HG02885 (cell line): Measurements from ENCODE around the gene RDX.

ENCODE experiments used
- ATAC-seq: cut with Tn5 transposase; IDR thresholded peaks from one replicate; pipeline ENCODE4 v1.9.1; 2021; ENCODE audit warnings: mild to moderate bottlenecking; ENCODE audit not compliant: unreplicated experiment, poor library complexity

RDX gene

DNA sequence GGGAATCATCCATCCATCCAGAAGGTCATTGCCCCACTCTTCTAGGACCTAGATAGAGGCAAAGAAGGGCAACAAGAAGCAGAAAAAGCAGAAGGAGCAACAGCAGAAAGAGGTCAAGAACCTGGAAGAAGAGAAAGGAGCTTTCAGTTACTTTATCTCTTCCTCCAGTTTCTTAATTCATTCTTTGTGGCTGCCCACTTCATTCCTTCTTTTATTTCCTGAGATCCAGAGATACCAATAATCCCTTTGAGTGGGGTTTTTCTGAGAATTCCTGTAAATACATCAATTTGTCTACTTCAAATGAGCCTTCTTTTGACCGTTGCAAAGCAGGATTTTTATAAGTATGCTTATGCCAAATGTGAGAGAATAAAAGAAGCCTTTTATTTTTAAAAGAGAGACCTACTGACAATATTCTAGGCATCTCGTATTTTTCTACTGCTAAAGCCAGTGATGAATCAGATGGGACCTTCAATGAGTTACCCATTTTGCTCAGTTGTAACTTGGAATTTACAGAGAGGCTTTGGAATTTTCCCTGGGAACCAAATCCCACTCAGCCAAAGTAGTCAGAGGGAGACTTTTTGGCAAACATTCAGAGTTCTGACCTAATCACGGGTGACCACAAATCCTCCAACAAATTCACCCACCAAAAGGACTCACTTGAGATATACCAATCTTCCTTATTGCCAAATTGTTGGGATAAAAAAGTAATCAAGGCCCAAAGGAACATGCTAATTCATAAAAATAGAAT lies 148.3 kb downstream of the RDX start:
- no peak for ATAC-seq

DNA sequence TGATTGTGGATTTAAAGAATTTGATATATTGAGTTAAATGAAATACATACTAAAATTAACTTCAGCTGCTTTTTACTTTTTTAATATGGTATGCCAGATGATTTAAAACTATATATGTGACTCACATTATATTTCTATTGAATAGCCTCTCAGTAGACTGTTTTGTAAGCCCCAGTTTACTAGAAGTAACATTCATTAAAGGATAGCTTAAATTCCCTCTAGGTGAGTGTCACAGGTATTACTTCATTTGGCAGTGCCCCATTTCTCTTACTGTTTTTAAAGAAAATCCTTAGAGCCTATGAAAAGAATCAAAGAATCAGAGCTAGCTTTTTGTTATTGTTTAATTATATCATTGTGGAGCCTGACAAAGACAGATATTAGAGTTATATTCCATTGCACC lies 154.6 kb downstream of the RDX start:
- ATAC-seq, result no peak

DNA sequence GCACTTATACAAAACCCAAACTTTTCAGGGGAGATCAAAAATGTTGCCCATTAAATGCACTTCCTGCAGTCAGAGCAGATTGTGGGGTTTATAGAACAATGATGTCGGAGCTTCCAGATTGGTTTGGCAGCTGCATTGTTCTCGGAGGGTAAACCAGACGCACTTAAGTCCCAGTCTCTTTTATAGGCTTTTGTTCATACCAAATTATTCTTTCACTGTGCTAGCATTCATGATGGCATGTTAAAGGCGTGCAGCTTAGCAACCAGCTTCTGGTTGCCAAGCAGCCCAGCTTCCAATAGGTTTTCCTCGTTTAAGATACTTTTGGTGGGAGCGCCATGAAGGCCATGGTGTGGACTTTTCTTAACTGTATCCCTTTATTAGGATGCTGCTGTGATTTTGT lies 162.3 kb downstream of the RDX start:
- ATAC-seq, result no peak

DNA sequence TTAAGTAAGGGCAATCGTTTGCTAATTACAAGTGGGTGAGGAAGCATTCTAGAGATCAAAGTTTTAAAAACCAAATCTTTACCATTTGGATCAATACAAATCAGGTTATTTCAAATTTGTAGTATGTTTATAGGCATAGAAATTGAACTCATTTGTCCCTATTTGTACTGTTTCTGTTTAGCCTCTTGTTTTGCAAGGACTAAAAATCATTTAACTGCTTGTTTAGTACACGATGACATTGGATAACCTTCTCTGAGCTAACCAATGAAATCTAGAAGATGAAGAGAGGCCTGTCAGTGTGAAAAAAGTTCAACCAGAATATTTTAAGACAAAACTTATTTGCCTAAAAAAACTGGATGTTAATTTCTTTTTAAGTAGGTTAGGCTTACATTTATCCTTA lies 163.3 kb downstream of the RDX start:
- no peak for ATAC-seq

DNA sequence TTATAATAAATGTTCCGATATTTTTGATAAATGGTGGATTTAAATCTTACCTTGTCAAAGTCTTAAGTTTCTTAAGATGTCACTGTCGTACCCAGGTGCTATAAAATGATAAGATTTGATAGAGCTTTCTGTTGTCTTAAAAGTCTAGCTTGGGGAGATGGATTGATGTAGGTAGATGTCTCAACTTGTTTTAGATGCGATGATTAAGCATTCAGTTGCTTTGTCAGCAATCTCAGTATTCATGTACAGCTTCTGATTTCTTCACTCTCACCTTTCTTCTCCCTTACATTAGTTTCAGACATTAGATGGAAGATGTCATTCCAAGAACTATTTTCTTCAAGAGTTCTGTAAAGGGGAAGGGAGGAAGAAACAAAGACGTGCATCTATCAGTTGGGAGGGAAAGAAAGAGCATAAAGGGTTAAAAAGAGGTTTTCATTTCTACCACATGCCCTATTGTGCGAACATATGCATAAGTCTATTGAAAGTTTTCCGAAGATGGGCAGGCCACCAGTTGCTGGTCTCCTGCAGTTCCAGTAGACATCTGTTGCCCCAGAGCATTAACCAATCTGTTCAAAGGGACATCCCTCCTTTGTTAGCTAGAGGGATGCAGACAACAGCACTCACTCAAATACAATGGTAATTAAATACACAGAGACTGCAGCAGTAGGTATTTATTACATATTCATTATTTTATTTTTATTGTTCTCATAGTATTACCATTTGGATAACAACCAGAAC lies 164.9 kb downstream of the RDX start:
- ATAC-seq, result no peak

DNA sequence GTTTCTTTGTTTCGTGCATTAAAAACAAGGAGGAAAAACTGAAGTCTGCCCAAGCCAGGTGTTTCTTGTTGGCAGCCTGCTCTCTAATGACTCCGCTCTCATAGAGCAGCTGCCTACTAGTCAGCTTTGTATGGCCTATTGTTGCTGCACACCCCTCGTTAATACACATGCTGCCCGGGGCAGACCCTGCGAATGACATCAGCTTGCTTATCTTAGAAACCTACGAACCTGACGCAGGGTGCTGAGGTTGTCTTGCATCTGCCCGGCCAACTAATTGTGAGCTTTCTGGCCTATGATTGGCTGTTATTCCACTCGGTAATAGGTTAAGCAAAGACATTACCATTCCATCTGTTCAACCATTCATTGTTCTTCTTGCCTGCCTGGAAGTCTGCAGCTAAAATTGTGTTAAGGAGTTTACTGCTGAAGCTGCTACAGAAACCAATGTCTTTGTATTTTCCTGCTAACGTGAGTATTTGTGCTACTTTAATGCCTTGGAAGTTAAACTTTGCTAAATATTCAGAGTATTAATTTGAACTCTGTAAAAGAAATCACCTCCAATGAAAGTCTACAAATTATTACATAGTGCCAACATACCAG lies 165.7 kb downstream of the RDX start:
- ATAC-seq, result no peak

DNA sequence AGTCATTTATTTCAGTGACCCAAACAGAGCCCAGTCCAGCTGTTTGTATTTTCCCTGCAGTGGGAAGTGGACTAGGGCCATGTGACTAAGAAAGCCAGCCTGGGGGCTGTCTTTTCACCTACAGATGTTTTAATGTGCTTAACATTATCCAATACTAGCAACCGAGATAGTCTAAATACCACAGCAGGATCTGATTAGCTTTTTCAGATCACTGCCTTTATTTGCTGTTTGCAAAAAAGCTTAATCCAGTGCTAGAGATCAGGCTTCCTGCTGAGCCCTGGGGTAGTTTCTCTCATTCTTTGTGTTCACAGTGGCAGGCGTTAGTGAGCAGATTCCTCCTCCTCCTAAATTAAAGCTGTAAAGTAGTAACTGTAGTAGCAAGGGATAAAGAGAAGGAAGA lies 168.3 kb downstream of the RDX start:
- ATAC-seq, result no peak

DNA sequence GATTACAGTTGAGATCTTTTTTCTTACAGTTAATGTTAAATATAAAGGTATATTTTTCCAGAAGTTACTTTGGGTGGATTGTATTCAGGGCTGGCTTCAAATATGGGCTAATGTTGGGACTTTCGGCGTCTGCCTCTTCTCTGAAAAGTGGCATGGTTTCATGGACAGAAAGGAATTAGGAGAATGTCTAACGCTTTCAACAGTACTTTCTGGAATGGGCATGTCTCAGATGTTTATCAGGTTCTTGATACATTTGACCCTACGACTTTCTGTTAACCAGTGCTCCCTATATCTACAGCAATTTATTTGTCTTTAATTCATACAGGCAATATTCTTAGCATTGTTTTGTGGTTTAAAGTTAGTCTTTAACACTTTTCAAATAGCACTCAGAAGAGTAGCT lies 169.5 kb downstream of the RDX start:
- ATAC-seq, result no peak

DNA sequence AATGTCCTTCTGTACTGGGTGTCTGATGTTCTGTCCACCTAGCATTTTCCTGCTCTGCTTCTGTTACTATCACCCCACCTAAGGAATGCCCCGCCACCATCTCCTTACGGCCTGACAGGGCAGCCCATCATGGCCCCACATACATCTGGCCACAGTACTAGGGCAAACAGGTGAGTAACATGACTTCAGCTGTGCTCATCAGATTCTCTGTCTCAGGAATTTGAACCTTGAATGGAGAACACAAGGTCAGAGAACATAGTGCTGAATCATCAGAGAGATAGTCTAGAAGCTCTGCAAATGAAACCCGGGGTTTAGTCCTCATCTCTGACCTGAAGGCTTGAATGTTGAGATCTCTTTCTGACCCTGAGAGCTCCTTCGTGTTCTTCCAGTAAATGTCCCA lies 170.8 kb downstream of the RDX start:
- no peak for ATAC-seq
